HG03575 (cell line): ENCODE measurements around the gene VEGFA.

Experiments
- ATAC-seq: cut with Tn5 transposase; IDR thresholded peaks from one replicate; pipeline ENCODE4 v1.9.1; 2021; ENCODE audit not compliant: unreplicated experiment, insufficient number of reproducible peaks, low FRiP score; ENCODE audit errors: extremely low read depth

Gene VEGFA

GRCh38 chr6:43768506-43768860, 1.5 kb upstream of the VEGFA start:
- ATAC-seq, result no peak

- no peak for ATAC-seq
These were observed 957 bp upstream of the VEGFA start for GRCh38 chr6:43768983-43769525.

GRCh38 chr6:43770372-43771209, 580 bp downstream of the VEGFA start:
- no peak for ATAC-seq

GRCh38 chr6:43771210-43771857, 1.3 kb downstream of the VEGFA start:
- no peak for ATAC-seq

- no peak for ATAC-seq
These were observed 2.1 kb downstream of the VEGFA start for GRCh38 chr6:43771858-43772680.

- no peak for ATAC-seq
These were observed 2.7 kb downstream of the VEGFA start for GRCh38 chr6:43772681-43773049.

GRCh38 chr6:43773050-43773979, 3.3 kb downstream of the VEGFA start:
- ATAC-seq, result no peak

- ATAC-seq, result no peak
These were observed 4.2 kb downstream of the VEGFA start for GRCh38 chr6:43773980-43774775.

GRCh38 chr6:43774776-43775534, 4.9 kb downstream of the VEGFA start:
- no peak for ATAC-seq

GRCh38 chr6:43775535-43775885, 5.5 kb downstream of the VEGFA start:
- no peak for ATAC-seq

GRCh38 chr6:43776115-43776798, 6.2 kb downstream of the VEGFA start:
- no peak for ATAC-seq

- no peak for ATAC-seq
These were observed 7.1 kb downstream of the VEGFA start for GRCh38 chr6:43776799-43777776.

GRCh38 chr6:43778131-43778855, 8.3 kb downstream of the VEGFA start:
- ATAC-seq, result no peak

GRCh38 chr6:43778976-43779851, 9.2 kb downstream of the VEGFA start:
- no peak for ATAC-seq
